Transverse colon (tissue), 4 donors: ENCODE results near the gene FAM83E. TPM values are rescaled to one million over a fixed set of nuclear protein-coding genes. Genes with fewer than 3 reads are reported as not detected.

Experiments
- DNase-seq: peaks from one replicate; pipeline ENCODE4 v3.0.0-alpha.2; 2019
- H3K27ac ChIP-seq, 4 donors: fragments of 200-600 bp; sonication (generic); 2 replicates each; pipeline ENCODE4 v1.5.1; 2016 to 2018; ENCODE audit warnings: inconsistent platforms in 4 of 4
- H3K27me3 ChIP-seq: fragments of 200-600 bp; sonication (generic); 2 replicates; pipeline ENCODE4 v1.5.1; 2017; ENCODE audit warnings: inconsistent platforms
- H3K36me3 ChIP-seq, 4 donors: fragments of 200-600 bp; sonication (generic); 2 replicates each; pipeline ENCODE4 v1.5.1; 2017 to 2019; ENCODE audit warnings: inconsistent platforms in 4 of 4
- H3K4me1 ChIP-seq, 4 donors: fragments of 200-600 bp; sonication (generic); 2 replicates each; pipeline ENCODE4 v1.5.1; 2017 to 2020; ENCODE audit warnings: inconsistent platforms in 4 of 4
- H3K4me3 ChIP-seq, 4 donors: fragments of 200-600 bp; sonication (generic); 1 replicate in 1 of 4; 2 replicates in 3 of 4; pipeline versions ENCODE4 v1.5.1 to v1.6.1; 2017 to 2019; ENCODE audit warnings: inconsistent platforms in 4 of 4
- H3K9me3 ChIP-seq, 2 donors: fragments of 200-600 bp; sonication (generic); 2 replicates each; pipeline ENCODE4 v1.5.1; 2017 to 2019; ENCODE audit warnings: inconsistent platforms in 2 of 2
- EP300 ChIP-seq: sonication (generic); formaldehyde crosslinking; IDR thresholded peaks from one replicate; pipeline ENCODE4 v1.6.1; 2017; ENCODE audit warnings: antibody characterized with exemption, low read depth
- POLR2A ChIP-seq: fragments of 450-650 bp; IDR thresholded peaks from one replicate; pipeline ENCODE4 v1.6.1; 2016; ENCODE audit warnings: antibody characterized with exemption, mild to moderate bottlenecking, moderate library complexity
- POLR2AphosphoS5 ChIP-seq, 3 donors: sonication (generic); formaldehyde crosslinking; IDR thresholded peaks; one replicate each; pipeline ENCODE4 v1.6.1; 2016; ENCODE audit warnings: antibody characterized with exemption in 3 of 3
- WGBS, 2 donors: methylation state at CpG; one replicate each; pipeline ENCODE4 v1.1.5; 2018; ENCODE audit warnings: low coverage in 1 of 2; 5-methylcytosine and 5-hydroxymethylcytosine counted together
- in situ Hi-C, 4 donors: fragments of 200-750 bp; cut with MboI; loops; one replicate each; pipeline versions ENCODE4 v1.15.0 to v1.15.1; 2017; ENCODE audit warnings: low sequenced_read_pairs in 3 of 4, low pct_ligation_motif_present in 1 of 4, low pct_unique_long_range_greater_than_20kb in 1 of 4
- intact Hi-C: fragments of 100-400 bp; cut with DNase I; formaldehyde crosslinking; loops from one replicate; pipeline ENCODE4 v1.15.1; 2023; ENCODE audit warnings: low total_unique reads
- total RNA-seq, 4 donors: library from RNA; depleted of rRNA; stranded (reverse); fragments of >200 nt; gene quantifications; one replicate each; pipeline ENCODE4 v1.1.0, GENCODE V29; 2016
- TF ChIP-seq, protein P1 (sequence below), 5 experiments: fragments of 200-600 bp in 3 of 5; fragments of 450-650 bp in 2 of 5; sonication (generic) in 3 of 5; IDR thresholded peaks; 1 replicate in 2 of 5; 2 replicates in 3 of 5; pipeline ENCODE4 v1.5.1; 2016 to 2017; ENCODE audit warnings: antibody characterized with exemption in 5 of 5, inconsistent platforms in 3 of 5, mild to moderate bottlenecking in 2 of 5, moderate library complexity in 1 of 5

The FAM83E gene
- total RNA-seq, 4 donors from 2014 or later, result 97.0 to 746 (median 203) TPM

DNA sequence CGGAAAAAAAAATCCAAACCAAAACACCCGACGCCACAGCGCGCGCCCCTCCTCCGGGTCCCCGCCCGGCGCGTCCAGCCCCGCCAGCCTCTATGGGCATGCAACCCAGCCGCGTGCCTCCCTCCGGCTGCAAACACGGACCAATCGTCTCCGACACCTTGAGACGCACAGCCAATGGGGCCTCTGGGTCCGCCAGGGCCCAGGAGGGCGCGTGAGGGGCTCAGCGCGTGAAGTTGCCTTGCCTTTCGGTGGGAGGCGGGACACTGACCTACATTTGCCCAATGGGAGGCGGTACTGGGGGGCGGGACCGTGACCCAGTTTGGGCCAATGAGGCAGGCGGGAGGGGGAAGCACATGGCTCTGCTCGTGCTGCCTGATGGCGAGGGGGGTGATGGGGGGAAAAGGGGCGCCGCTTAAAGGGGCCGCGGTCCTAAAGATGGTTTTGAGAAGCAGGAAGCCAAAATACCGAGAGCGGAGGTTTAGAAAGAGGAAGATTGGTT is 22.6 kb upstream of the FAM83E start:
- H3K4me1 ChIP-seq, result peaks cover 27 to 54% (median 41%) of the 10 kb centered on the region in 4 donors
- in situ Hi-C loops, result no loop called here

DNA sequence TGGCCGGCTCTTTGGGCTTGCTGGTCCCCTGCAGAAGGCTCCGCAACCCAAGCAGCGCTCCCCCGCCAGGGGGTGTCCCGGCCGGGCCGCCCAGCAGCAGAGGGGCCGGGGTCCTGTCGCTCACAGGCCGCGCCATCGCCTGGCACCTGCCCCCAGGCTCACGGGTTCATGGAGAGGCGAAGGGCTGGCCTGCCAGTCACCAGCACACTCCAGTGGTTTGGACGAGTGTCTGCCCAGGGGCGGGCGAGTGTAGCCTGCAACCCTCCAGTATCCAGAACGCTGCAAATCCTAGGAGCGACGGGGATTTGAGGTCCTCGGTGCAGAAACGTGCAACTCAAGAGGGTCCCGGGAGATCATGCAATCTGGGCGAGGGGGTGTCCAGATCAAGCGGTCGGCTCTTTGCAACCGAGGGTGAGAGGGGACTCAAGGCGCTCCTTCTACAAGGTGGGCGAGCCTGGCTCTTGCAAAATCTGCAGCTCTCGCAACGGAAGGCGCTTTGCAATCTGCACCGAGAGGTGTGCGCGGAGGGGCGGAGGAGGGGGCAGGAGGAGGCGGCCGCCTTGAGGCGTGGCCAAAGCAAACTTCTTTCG is 22.1 kb upstream of the FAM83E start, which contains the start of gene DBP:
TSS of gene DBP (minus strand) at position 521 of the 590 bp plus-strand sequence. CDS start at position 136, 385 bp downstream.
- Histone ChIP-seq H3K36me3 (no peaks in the 10 kb centered on the region), H3K4me3 (peak within 1 kb of the TSS; percentile 70 to 85 (median 80)), H3K4me1 (peaks cover 27 to 56% (median 44%) of the 10 kb centered on the region in 4 donors), H3K27me3 (no peaks in the 10 kb centered on the region), H3K27ac (peak within 1 kb of the TSS; percentile 94 to 98 (median 97)), H3K9me3 (no peaks in the 10 kb centered on the region)
- in situ Hi-C loops (no loop called here), intact Hi-C loops (no loop called here)
- TF ChIP-seq POLR2AphosphoS5 (IDR thresholded peaks at IDR 0.05) (peak in 2 of 3 donors; percentile 78 to 84), EP300 (no peak), POLR2A (peak; percentile 80)
- TF ChIP-seq, protein P1, sequence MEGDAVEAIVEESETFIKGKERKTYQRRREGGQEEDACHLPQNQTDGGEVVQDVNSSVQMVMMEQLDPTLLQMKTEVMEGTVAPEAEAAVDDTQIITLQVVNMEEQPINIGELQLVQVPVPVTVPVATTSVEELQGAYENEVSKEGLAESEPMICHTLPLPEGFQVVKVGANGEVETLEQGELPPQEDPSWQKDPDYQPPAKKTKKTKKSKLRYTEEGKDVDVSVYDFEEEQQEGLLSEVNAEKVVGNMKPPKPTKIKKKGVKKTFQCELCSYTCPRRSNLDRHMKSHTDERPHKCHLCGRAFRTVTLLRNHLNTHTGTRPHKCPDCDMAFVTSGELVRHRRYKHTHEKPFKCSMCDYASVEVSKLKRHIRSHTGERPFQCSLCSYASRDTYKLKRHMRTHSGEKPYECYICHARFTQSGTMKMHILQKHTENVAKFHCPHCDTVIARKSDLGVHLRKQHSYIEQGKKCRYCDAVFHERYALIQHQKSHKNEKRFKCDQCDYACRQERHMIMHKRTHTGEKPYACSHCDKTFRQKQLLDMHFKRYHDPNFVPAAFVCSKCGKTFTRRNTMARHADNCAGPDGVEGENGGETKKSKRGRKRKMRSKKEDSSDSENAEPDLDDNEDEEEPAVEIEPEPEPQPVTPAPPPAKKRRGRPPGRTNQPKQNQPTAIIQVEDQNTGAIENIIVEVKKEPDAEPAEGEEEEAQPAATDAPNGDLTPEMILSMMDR (IDR thresholded peaks at IDR 0.05), result peak in 3 of 5 experiments; percentile 13 to 50 (median 31)
- DNase-seq, result peak; percentile 62
- WGBS, 2 donors, result 0% methylated on average over 30 of the region's 40 CpGs; no CpG with 5 or more reads in 1 of the 2 donors

More for the DNA sequence above, 22.6 kb upstream of the FAM83E start:
- Histone ChIP-seq H3K27me3 (no peaks in the 10 kb centered on the region), H3K9me3 (no peaks in the 10 kb centered on the region), H3K36me3 (no peaks in the 10 kb centered on the region), H3K27ac (peak overlapping the region; percentile 94 to 98 (median 97)), H3K4me3 (peak overlapping the region; percentile 11 to 85 (median 74))
- TF ChIP-seq EP300, result no peak
- peak; percentile 49 to 69 (median 65) for TF ChIP-seq POLR2AphosphoS5 (IDR thresholded peaks at IDR 0.05)
- DNase-seq, result peak; percentile 99
- intact Hi-C loops, result no loop called here
- WGBS, 2 donors, result 0% methylated on average over 7 to 27 of the region's 38 CpGs

DNA sequence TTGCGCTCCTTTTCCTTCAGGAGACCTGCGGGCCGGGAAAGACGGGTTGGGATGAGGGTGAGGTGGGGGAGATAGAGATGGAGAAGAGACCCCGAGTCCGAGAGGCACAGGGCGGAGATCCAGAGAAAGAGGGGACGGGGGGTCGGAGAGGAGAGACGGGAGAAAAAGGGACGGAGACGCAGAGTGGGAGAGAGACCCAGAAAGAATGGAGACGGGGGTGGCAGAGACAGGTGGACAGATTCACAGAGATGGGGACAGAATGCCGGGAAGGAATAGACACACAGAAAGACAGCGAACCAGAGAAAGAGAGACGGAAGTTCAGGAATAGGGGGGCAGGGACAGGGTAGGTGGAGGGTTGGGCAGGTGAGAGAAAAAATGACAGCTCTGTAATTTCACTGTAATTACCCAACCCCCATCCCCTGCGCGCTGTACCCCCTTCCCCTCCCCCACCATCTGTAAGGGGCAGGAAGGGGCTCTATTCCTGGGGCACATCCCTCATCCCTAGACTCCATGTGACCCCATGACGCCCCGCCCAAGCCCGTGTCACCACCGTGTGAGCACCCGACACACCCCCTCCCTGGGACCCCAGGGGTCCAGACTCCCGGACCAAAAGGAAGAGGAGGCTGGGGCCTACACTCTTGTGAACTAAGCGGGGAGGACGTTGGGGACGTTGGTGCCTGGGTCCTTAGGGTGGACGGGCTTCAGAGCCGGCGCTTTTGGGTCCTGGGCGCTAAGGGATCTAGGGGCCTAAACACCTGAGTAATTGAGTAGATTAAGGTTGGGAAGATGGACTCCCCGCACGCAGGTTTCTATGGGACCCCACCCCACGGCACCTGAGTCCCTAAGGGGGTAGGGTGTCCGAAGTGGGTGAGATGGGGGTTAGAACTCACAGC is 21.3 kb upstream of the FAM83E start:
- TF ChIP-seq, protein P1 (IDR thresholded peaks at IDR 0.05), result no peak
- TF ChIP-seq POLR2AphosphoS5 (IDR thresholded peaks at IDR 0.05), result no peak
- TF ChIP-seq EP300, result no peak
- no peak for TF ChIP-seq POLR2A
- in situ Hi-C loops (no loop called here), intact Hi-C loops (no loop called here)
- Histone ChIP-seq H3K36me3 (no peaks in the 10 kb centered on the region), H3K9me3 (no peaks in the 10 kb centered on the region), H3K4me1 (peaks cover 27 to 62% (median 48%) of the 10 kb centered on the region in 4 donors), H3K4me3 (peak overlapping the region; percentile 70 to 85 (median 80)), H3K27ac (peak overlapping the region; percentile 94 to 98 (median 97)), H3K27me3 (no peaks in the 10 kb centered on the region)
- WGBS, 2 donors, result 0 to 1% methylated on average over 14 to 34 of the region's 35 CpGs
- peak; percentile 63 for DNase-seq

DNA sequence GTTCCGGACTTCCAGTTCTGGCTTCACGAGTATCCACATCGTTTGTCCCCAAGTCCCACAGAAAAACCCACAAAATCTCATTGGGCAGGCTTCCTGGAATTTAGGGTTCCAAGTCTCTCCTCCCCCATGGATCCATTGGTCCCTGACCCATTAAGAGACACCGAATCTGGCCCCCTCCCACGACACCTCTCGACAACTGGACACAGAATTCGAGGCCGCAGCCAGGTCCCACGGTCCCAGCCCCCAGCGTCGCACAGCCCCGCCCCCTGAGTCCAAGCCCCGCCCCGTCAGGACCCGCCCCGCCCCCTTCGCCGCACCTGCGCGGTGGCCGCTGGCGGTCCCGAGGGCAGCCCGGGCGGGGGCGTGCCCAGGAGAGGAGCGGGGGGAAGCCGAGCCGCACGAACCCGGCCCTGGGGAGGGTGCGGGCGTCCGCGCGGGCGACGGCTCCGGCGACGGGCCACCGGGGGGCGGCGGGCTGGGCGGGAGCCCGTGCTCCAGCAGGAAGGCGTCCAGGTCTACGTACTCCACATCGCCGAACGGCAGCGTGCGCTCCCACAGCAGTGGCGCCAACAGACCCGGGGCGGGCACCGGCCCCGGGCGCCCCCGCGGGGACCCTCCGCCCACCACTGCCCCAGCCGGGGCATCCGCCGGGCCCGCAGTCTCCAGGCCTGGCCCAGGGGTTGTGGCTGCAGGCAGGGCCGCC is 20.5 kb upstream of the FAM83E start:
- Histone ChIP-seq H3K27me3 (no peaks in the 10 kb centered on the region), H3K4me1 (peaks cover 34 to 70% (median 56%) of the 10 kb centered on the region in 4 donors), H3K27ac (peak overlapping the region; percentile 94 to 98 (median 97)), H3K9me3 (no peaks in the 10 kb centered on the region), H3K4me3 (peak overlapping the region; percentile 70 to 85 (median 80)), H3K36me3 (no peaks in the 10 kb centered on the region)
- peak; percentile 69 to 79 (median 72) for TF ChIP-seq POLR2AphosphoS5 (IDR thresholded peaks at IDR 0.05)
- TF ChIP-seq, protein P1 (IDR thresholded peaks at IDR 0.05), result no peak
- peak; percentile 82 for DNase-seq
- intact Hi-C loops, result no loop called here
- 2% methylated on average over 24 of the region's 67 CpGs; no CpG with 5 or more reads in 1 of the 2 donors for WGBS, 2 donors
- in situ Hi-C loops, result no loop called here
